HG03045 (cell line): ENCODE measurements around the gene AEBP2.
"Not testable (repeated sequence)": the region's sequence is repeated elsewhere in the genome, so short reads cannot be mapped to it uniquely, and the experiment has no call there.

Experiments
- ATAC-seq: cut with Tn5 transposase; IDR thresholded peaks from one replicate; pipeline ENCODE4 v1.9.1; 2021; ENCODE audit warnings: mild to moderate bottlenecking, moderate library complexity; ENCODE audit not compliant: unreplicated experiment

The AEBP2 gene

GRCh38 chr12:19548834-19549233 lies 109.5 kb downstream of the AEBP2 start:
- ATAC-seq: no peak

- ATAC-seq: no peak
These were observed 111.3 kb downstream of the AEBP2 start for GRCh38 chr12:19550626-19551025.

GRCh38 chr12:19552441-19553097 lies 113.3 kb downstream of the AEBP2 start:
- ATAC-seq: not testable (repeated sequence)

GRCh38 chr12:19553175-19553574 lies 113.9 kb downstream of the AEBP2 start:
- ATAC-seq: no peak

- ATAC-seq: no peak
These were observed 122.2 kb downstream of the AEBP2 start for GRCh38 chr12:19561411-19561961.
